Nucleus accumbens (tissue), 56 donors: ENCODE results near the gene TNFAIP8L1.
"Not testable (repeated sequence)": the region's sequence is repeated elsewhere in the genome, so short reads cannot be mapped to it uniquely, and the experiment has no call there.

Source experiments
- DNase-seq, 56 donors: peaks; one replicate each; lab custom pipeline; 2025; lab: John Stamatoyannopoulos, UW

The TNFAIP8L1 gene

DNA sequence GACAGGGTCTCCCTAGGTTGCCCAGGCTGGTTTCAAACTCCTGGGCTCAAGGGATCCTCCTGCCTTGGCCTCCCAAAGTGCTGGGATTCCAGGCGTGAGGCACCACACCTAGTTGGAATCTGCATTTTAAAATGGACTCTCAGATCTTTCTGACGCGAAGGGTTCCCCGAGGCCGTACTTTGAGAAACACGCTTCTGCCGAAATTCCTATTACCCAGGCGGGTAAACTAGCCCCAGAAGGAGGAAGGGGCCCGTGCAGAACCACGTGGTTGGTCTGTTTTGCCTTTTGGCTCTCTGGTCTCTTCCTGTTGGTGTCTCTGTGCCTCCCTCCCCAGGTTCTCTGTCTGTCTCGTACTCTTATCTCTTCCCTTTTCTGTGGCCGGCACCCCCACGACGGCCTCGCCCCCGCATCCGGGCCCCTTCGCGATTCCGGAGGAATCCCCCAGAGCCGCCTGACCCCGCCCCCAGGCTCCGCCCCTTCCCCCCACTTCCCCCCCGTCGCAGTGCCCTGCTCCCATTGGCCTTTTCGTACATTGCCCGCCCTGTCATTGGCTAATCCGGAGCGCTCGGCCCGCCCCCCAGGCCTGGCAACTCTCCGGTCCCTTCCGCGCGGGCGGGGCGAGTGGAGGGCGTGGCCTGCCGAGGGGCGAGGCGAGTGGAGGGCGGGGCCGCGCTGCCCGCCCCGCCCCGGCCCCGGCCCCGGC is at the start of gene TNFAIP8L1:
TNFAIP8L1 (plus strand) TSS at position 689 of the 703 bp plus-strand sequence. CDS start 12,354 bp downstream, outside the sequence.
- DNase-seq: peak; percentile 21 to 97 (median 84)

DNA sequence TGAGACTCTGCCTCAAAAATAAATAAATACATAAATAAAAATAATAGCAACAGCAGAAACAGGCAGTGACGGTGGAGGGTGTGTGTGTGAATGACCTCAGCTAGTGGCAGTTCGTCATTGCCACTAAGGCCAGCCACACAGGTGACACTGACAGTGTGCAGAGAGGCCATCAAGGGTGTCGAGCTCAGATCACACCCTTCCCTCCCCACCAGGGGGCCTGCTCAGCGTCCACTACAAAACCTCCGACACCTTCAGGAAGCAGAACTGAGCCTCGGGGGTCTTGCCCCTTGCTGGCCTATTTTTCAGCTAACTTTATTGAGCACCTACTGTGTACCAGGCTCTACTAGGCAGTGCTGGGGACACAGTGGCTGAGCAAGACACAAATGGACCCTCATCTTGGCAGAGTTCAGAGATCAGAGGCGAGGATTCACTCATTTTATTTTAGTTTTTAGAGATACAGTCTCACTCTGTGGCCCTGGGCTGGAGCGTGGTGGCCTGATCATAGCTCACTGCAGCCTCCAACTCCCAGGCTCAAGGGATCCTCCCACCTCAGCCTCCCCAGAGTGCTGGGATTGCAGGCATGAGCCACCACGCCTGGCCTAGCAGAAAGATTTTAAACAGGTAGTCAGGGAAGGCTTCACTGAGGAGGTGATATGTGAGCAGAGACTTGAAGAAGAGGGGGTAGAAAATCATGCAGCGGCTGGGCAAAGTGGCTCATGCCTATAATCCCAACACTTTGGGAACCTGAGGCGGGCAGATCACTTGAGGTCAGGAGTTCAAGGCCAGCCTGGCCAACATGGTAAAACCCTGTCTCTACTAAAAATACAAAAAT is 49.5 kb upstream of the TNFAIP8L1 start:
- no peak for DNase-seq

DNA sequence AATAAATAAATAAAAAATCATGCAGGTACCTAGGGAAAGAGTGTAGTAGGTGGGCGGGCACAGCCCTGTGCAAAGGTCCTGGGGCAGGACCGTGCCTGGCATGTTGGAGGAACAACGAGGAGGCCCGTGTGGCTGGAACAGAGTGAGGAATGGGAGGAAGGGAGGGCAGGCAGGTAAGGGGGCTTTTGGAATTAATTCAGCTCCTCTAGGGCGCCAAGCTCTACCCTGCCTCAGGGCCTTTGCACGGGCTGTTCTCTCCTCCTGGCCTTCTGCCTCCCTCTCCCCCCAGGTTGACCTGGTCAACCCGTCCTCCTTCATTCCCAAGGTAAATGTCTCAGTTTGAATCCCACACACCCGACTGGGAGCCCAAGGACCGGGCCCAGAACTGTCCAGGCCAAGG is 48.8 kb upstream of the TNFAIP8L1 start:
- DNase-seq: no peak

DNA sequence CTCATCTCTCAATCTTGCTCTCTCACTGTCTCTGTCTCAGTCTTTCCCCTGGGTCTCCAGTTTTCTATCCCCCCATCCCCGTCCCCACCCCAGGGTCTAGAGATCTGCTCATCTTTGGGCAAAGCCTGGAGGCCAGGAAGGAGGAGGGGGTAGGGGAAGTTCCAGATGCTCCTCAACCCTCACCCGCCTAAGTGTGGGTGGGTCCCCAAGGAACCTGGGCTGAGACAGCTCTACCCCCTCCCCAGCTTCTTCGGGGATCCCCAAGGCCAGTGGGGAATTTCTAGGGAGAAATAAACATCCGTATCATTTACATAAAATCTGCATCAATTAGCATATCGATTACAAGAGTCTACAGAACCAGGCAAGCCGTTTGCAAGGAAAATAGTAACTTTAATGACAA is 48.0 kb upstream of the TNFAIP8L1 start:
- no peak for DNase-seq

DNA sequence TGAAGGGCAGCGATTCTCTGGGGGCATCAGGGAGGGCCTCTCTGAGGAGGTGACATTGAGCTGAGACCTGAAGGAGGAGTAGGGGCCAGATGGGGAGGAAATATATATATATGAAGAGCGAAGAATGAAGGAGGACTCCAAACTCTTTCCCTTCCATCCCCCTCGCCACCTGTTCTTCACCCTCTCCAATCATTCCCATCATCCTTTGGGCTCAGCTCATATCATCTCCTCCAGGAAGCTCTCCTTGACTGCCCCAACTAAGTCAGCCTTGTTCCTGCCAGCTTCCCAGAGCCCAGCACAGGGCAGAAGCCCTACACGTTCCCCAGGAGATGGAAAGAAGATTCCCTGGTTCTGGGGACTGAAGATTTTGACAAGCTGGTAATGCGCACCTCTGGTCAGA is 46.9 kb upstream of the TNFAIP8L1 start:
- DNase-seq: no peak

DNA sequence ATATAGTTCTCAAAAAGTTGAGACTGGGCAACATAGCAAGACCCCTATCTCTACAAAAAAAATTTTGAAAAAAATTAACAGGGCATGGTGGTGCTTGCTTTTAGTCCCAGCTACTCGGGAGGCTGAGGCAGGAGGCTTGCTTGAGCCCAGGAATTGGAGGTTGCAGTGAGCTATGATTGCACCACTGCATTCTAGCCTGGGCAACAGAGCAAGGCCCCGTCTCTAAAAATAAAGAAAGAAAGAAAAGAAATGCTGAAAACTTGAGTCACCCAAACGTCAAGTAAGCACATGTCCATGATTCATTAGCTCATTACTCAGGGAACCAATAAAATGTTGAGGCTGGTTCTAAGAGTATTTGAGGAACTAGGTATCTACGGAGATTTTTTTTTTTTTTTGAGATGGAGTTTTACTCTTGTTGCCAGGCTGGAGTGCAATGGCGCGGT is 45.9 kb upstream of the TNFAIP8L1 start:
- DNase-seq: no peak

DNA sequence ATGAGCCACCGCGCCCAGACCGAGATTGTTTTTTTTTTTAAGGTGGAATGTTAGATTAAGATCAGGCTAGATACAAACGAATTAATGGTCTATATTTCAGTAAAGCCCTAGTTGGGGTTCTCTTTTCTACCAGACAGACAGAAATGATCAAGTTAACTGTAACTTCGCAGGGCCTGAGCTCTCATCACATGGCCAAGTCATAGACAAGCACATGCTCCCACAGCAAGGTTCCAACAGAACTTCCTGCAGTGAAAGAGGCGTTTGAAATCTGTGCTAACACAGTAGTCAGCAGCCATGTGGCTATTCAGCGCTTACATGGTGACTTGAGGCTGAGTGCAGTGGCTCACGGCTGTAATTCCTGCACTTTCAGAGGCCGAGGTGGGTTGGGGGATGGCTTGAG is 45.1 kb upstream of the TNFAIP8L1 start:
- no peak for DNase-seq

DNA sequence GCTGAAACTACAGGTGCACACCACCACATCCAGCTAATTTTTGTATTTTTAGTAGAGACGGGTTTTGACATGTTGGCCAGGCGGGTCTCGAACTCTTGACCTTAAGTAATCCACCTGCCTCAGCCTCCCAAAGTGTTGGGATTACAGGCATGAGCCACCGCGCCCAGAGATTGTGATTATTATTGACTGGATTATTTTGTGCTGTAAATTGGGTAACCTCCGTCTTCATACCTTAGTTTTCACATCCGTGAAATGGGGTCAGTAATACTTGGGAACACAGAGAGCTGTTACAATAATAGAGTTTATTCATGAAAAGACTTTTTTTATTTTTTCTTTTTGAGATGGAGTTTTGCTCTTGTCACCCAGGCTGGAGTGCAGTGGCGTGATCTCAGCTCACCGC is 44.2 kb upstream of the TNFAIP8L1 start:
- DNase-seq: not testable (repeated sequence)

DNA sequence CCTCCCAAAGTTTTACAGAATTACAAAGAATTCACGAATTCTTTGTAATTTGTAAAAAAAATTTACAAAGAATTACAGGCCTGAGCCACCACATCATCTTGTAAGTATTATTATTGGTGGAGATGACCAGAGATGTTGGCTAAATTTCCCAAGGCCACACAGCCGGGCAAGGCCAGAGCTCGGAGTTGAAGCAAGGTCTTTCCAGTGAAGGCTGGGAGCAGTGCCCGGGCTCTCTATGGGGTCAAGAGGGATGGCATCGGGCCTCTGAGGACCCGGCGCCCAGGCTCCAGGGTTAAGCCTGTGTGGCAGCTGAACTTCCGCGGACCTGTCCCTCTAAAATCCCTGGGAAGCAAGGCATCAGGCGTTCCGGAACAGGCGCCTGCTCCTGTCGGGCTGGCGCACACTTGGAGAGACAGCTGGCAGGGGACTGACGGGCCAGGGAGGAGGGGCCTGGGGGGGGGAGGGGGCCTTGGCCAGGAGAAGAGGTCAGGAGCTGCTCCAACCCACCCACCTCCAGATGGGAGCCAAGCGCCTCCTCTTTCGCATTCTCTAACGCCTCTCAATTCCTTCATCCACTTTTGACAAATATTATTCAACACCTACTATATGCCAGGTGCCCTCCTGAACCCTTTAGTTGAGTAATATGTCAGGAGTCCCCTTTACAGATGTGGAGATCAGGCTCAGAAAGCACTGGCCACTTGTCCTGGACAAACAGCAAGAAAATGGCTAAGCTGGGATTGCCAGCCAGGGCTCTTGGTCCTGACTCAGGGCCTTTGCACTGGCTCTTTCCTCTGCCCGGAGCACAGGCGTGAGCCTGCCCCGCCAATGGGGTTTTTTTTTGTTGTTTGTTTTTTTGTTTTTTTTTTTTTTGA is 43.0 kb upstream of the TNFAIP8L1 start:
- no peak for DNase-seq

DNA sequence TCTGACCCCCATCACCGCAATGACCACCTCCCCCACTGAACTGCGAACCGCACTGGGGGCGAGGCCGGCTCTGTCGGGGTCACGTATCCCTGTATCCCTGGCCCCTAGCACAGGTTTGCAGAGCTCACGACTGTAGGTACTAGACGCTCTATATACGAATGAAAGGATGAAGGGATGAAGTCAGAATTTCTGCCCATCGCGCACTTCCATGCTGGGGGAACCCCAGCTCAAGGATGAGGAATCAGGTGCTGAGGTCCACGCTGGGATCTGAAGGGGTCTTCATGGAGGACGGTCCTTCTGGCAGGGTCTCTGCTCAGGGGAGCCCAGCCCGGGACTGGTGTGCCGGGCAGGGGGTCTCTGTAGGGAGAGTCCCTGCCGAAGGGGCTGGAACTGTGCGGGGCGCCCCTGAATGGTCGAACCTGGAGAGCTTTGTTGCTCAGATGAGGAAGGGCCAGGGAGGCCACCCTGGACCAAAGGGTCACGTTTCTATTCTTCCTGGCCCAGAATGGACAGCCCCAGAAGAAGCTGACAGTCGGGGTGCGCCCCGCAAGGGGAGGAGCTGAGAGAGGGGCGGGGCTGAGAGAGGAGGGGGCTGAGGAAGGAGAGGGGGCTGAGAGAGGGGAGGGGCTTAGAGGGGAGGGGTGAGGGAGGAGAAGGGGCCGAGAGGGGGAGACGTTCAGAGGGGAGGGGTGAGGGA is 41.9 kb upstream of the TNFAIP8L1 start:
- DNase-seq: no peak

DNA sequence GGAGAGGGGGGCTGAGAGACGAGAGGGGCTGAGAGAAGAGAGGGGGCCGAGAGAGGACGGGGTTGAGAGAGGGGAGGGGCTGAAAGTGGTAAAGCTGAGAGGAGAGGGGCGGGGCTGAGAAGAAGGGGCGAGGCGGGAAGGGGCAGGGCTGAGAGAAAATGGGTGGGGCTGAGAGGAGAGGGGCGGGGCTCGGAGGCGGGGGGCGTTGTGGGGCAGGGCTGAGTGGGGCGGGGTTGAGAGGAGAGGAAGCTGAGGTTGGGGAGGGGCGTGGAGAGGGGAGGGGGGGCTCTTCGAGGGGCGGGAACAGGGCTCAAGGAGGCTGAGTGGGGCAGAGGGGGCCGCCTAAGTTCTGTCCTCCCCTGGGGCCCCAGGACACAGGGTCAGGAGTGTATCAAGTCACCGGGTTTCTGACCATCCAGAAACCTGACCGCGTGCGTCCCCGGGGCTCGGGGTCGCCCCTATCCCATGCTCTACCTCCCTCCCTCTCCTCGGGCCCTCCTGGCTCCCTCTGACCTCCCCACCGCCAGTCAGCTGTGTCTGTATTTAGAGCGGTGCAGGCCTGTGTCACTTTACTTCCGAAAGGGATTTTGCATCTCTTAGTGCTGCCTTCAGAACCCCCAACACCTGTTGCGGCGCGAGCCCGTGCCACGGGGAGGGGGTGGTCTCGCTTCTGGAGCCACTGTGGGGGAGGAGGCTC is 41.2 kb upstream of the TNFAIP8L1 start:
- DNase-seq: peak in 2 of 56 donors; percentile 21 to 27

DNA sequence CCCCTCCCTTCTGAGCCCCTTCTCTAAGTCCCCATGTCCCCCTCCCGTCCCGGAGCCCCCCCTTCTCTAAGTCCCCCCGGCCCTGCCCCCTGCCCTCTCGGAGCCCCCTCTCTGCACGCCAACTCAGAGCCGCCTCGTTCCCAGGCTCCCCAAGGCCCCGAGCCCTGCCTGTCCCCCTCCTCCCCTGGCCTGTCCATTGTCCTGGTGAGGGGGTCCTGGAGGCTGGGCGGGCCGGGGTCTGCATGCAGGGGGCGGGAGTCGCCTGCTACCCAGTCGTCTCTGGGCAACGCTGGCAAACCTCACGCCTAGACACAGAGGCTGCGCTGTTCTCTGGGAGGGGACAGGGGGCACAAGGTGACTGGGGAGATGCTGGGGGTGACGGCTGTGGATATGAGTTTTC is 40.6 kb upstream of the TNFAIP8L1 start:
- no peak for DNase-seq

DNA sequence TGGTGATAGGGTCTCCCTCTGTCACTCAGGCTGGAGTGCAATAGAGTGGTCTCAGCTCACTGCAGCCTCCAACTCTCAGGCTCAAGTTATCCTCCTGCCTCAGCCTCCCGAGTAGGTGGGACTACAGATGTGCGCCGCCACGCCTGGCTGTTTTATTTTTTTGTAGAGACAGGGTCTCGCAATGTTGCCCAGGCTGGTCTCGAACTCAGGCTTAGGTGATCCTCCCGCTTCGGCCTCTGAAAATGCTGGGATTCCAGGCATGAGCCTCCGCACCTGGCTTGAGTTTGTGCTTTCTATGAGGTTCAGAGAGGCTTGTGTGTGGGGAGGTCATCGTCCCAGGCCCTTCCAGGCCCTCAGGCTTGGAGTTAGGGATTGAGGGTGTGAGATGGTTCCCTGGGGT is 39.2 kb upstream of the TNFAIP8L1 start:
- no peak for DNase-seq

DNA sequence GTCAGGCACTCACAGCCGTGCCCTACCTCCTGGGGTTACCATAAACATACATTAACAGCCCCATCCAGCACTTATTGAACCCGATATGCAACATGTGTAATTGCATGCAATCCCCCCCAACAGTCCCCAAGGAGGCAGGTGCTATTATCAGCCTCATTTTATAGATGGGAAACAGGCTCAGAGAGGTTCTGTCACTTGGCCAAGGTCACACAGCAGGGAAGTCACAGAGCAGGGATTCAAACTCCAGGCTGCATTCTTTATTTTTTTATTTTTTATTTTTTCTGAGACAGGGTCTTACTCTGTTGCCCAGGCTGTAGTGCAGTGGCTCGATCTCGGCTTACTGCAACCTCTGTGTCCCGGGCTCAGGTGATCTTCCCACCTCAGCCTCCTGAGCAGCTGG is 38.4 kb upstream of the TNFAIP8L1 start:
- DNase-seq: no peak

DNA sequence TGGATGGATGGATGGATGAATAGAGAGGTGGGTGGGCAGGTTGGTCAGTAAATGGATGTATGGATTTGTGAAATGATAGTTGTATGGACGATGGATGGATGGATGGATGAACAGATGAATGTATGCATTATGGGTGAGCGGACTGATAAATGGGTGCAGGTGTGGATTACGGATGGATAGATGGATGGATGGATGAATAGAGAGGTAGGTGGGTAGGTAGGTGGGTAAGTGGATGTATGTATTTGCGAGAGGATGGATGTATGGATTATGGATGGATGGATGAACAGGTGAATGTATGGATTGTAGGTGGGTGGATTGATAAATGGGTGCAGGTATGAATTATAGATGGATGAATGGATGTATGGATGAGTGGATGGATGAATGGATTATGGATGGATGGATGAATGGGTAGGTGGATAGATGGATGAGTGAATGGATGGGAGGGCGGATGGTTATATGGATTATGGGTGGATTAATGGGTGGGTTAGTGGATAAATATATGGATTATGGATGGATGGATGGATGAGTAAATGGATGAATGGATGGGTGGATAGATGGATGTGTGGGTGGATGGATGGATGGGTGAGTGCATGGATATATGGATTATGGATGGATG is 37.0 kb upstream of the TNFAIP8L1 start:
- no peak for DNase-seq

DNA sequence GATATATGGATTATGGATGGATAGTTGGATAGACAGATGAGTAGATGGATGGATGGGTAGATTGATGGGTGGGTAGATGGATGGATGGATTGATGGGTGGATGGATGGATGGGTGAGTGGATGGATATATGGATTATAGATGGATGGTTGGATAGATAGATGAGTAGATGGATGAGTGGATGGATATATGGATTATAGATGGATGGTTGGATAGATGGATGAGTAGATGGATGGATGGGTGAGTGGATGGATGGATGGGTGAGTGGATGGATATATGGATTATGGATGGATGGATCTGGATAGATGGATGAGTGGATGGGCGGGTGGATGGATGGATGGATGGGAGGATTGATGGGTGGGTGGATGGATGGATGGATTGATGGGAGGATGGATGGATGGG is 36.4 kb upstream of the TNFAIP8L1 start:
- DNase-seq: no peak

DNA sequence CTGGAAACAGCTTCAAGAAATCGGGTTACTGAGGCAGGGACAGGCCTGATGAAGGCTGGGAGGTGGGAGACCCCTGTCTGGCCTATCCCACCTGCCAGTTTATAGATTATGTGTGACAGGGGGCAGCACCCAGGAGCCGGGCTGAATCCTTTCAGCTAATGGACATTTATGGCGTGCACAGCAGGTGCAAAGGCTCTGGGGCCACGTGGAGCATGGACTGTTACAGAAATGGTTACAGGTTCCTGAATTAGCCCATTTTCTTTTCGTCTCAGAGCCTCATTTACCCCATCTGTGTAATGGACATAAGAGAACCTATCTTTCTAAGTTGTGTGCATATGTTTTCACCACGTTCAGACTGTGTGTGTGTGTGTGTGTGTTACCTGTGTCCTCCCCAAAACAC is 34.4 kb upstream of the TNFAIP8L1 start:
- no peak for DNase-seq

DNA sequence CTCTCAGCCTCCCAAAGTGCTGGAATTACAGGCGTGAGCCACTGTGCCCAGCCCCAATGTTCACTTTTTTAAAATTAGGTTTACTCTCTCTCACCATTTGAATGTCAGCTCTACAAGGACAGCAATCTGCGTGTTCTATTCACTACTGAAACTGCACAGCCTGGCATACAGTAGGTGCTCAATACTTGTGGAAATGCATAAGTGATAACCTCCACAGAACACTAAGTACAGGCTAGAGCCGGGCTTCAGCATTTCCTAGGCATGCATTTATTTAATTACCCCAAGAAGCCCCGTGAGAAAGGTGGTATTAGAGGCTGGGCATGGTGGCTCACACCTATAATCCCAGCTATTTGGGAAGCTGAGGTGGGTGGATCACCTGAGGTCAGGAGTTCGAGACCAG is 33.1 kb upstream of the TNFAIP8L1 start:
- no peak for DNase-seq
